Subcutaneous adipose tissue (tissue), 4 donors: ENCODE data around the gene LRATD1. TPM values are rescaled to one million over a fixed set of nuclear protein-coding genes. Genes with fewer than 3 reads are reported as not detected.

Source experiments
- total RNA-seq, 4 donors: library from RNA; depleted of rRNA; stranded (reverse); fragments of >200 nt; gene quantifications; one replicate each; pipeline ENCODE4 v1.1.0, GENCODE V29; 2016
- TF ChIP-seq, protein P1 (sequence below): fragments of 450-650 bp; IDR thresholded peaks from one replicate; pipeline ENCODE4 v1.5.1; 2016; ENCODE audit warnings: low read depth, mild to moderate bottlenecking, control low read depth, antibody characterized with exemption, moderate library complexity

The LRATD1 gene
- total RNA-seq, 4 donors from 2014 or later: 0.44 to 1.5 (median 1.2) TPM

DNA sequence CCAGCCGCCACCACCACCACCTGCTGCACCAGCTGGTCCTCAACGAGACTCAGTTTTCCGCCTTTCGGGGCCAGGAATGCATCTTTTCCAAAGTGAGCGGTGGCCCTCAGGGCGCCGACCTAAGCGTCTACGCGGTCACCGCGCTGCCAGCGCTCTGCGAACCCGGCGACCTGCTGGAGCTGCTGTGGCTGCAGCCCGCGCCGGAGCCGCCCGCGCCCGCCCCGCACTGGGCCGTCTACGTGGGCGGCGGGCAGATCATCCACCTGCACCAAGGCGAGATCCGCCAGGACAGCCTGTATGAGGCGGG lies 1.6 kb downstream of the LRATD1 start:
- TF ChIP-seq, protein P1, sequence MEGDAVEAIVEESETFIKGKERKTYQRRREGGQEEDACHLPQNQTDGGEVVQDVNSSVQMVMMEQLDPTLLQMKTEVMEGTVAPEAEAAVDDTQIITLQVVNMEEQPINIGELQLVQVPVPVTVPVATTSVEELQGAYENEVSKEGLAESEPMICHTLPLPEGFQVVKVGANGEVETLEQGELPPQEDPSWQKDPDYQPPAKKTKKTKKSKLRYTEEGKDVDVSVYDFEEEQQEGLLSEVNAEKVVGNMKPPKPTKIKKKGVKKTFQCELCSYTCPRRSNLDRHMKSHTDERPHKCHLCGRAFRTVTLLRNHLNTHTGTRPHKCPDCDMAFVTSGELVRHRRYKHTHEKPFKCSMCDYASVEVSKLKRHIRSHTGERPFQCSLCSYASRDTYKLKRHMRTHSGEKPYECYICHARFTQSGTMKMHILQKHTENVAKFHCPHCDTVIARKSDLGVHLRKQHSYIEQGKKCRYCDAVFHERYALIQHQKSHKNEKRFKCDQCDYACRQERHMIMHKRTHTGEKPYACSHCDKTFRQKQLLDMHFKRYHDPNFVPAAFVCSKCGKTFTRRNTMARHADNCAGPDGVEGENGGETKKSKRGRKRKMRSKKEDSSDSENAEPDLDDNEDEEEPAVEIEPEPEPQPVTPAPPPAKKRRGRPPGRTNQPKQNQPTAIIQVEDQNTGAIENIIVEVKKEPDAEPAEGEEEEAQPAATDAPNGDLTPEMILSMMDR: no peak

- TF ChIP-seq, protein P1: no peak
Measured at GRCh38 chr2:14634489-14635390, 2.2 kb downstream of the LRATD1 start.

- TF ChIP-seq, protein P1: no peak
Measured at GRCh38 chr2:14635391-14635871, 2.9 kb downstream of the LRATD1 start.

GRCh38 chr2:14638488-14638887 lies 6.0 kb downstream of the LRATD1 start:
- TF ChIP-seq, protein P1: no peak

- TF ChIP-seq, protein P1: no peak
Measured at GRCh38 chr2:14641116-14641515, 8.6 kb downstream of the LRATD1 start.

GRCh38 chr2:14642499-14642898 lies 10.0 kb downstream of the LRATD1 start:
- TF ChIP-seq, protein P1: no peak

- TF ChIP-seq, protein P1: no peak
Measured at GRCh38 chr2:14647714-14648113, 15.2 kb downstream of the LRATD1 start.
